Smooth muscle cell (in vitro differentiated cells): ENCODE measurements around the gene DEPDC7. TPM values are rescaled to one million over a fixed set of nuclear protein-coding genes. Genes with fewer than 3 reads are reported as not detected.

ENCODE experiments used
- DNase-seq: peaks from one replicate; lab custom pipeline; 2025; ENCODE audit not compliant: unreplicated experiment; lab: John Stamatoyannopoulos, UW
- H2AFZ ChIP-seq: fragments of 200-600 bp; sonication (generic); 2 replicates; pipeline ENCODE4 v1.6.0; 2016; ENCODE audit warnings: antibody characterized with exemption, low read depth, mild to moderate bottlenecking
- H3F3A ChIP-seq: fragments of 200-600 bp; sonication (generic); 2 replicates; pipeline ENCODE4 v1.6.0; 2017; ENCODE audit warnings: antibody characterized with exemption, low read depth
- H3K27ac ChIP-seq: fragments of 200-600 bp; sonication (generic); 2 replicates; pipeline ENCODE4 v1.5.1; 2016; ENCODE audit warnings: low read depth, mild to moderate bottlenecking
- H3K27me3 ChIP-seq: fragments of 200-600 bp; sonication (generic); 2 replicates; pipeline ENCODE4 v1.6.1; 2016; ENCODE audit warnings: low read depth, mild to moderate bottlenecking
- H3K36me3 ChIP-seq: fragments of 200-600 bp; sonication (generic); 2 replicates; pipeline ENCODE4 v1.5.1; 2016; ENCODE audit warnings: low read depth
- H3K4me1 ChIP-seq: fragments of 200-600 bp; sonication (generic); 2 replicates; pipeline ENCODE4 v1.5.1; 2016; ENCODE audit warnings: low read depth
- H3K4me2 ChIP-seq: fragments of 200-600 bp; sonication (generic); 2 replicates; pipeline ENCODE4 v1.6.0; 2016; ENCODE audit warnings: mild to moderate bottlenecking
- H3K4me3 ChIP-seq: fragments of 200-600 bp; sonication (generic); 2 replicates; pipeline ENCODE4 v1.5.1; 2016; ENCODE audit warnings: mild to moderate bottlenecking
- H3K79me2 ChIP-seq: fragments of 200-600 bp; sonication (generic); 2 replicates; pipeline ENCODE4 v1.6.0; 2016; ENCODE audit warnings: low read depth, mild to moderate bottlenecking
- H3K9ac ChIP-seq: fragments of 200-600 bp; sonication (generic); 2 replicates; pipeline ENCODE4 v1.6.0; 2016; ENCODE audit warnings: low read depth
- H3K9me3 ChIP-seq: fragments of 200-600 bp; sonication (generic); replicated peaks from 2 replicates; pipeline ENCODE4 v1.5.1; 2016; ENCODE audit warnings: low read depth
- H4K20me1 ChIP-seq: fragments of 200-600 bp; sonication (generic); 2 replicates; pipeline ENCODE4 v1.6.0; 2016; ENCODE audit warnings: low read depth
- WGBS: methylation state at CpG from one replicate; pipeline ENCODE4 v1.1.7; 2016; ENCODE audit warnings: low lambda C conversion rate; 5-methylcytosine and 5-hydroxymethylcytosine counted together
- polyA plus RNA-seq: library from polyadenylated mRNA; unstranded; fragments of >200 nt; fragmentation: Nextera tagmentation; extraction: Ambion mirVana; gene quantifications from 2 replicates; pipeline ENCODE4 v1.2.1, GENCODE V29; 2016
- total RNA-seq: library from RNA; depleted of rRNA; stranded (reverse); fragments of >200 nt; gene quantifications from 2 replicates; pipeline ENCODE4 v1.2.3, GENCODE V29; 2014
- TF ChIP-seq, protein P1 (sequence below): fragments of 200-600 bp; sonication (generic); IDR thresholded peaks from 2 replicates; pipeline ENCODE4 v1.5.1; 2017; ENCODE audit warnings: borderline replicate concordance, mild to moderate bottlenecking, antibody characterized with exemption; ENCODE audit not compliant: insufficient read depth, poor library complexity, severe bottlenecking

DEPDC7 gene
- total and polyA plus RNA-seq, 2 experiments from 2014 or later: 8.1 to 22.8 TPM

DNA sequence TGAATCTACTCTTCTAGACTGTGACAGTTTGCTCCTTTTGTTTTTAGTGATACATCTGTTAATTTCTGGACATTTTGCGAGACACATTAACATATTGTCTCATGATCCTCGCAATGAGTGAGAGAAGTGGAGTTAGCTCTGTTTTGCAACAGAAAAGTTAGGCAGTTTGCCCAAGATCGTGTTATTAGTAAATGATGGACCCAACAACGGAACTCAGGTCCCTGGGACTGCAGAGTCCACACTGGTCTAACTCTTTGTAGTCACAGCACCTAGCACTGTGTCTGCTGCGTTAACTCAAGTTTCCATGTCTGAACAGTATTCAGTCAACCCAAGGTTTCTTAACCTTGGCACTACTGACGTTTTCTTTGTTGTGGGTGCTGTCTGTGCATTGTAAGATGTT is 3.2 kb downstream of the DEPDC7 start:
- WGBS: 95% methylated on average over 6 of the region's 6 CpGs
- H4K20me1 ChIP-seq: peaks cover 6% of the 10 kb centered on the region

DNA sequence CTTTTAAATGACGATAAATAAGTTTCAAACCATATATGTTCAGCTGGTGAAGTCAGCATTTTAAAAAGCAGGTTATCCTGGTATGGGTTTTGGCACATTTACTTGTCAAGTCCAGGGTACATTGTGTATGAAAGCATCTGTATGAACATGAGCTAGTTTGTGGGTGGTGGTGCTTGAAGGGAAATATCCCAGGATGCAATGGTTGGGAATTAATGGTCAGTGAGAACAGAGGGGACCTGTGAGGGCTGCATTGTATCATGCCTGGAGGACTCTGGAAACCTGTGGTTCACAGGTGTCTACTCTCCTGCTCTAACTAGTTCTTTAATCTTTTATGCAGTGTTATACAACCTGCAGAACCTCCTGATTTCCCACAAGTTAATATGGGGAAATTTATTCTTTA is 5.8 kb downstream of the DEPDC7 start:
- peaks cover 6% of the 10 kb centered on the region for H4K20me1 ChIP-seq
- H3F3A ChIP-seq: peaks cover 11% of the 10 kb centered on the region
- H3K9ac ChIP-seq: no peak overlapping the region
- DNase-seq: no peak
- no peaks in the 10 kb centered on the region for H3K9me3 ChIP-seq
- H3K4me2 ChIP-seq: peak overlapping the region; percentile 65
- no peak overlapping the region for H3K4me3 ChIP-seq
- no peaks in the 10 kb centered on the region for H3K36me3 ChIP-seq
- no peaks in the 10 kb centered on the region for H3K27me3 ChIP-seq
- H2AFZ ChIP-seq: no peak overlapping the region
- H3K79me2 ChIP-seq: no peaks in the 10 kb centered on the region
- no peak overlapping the region for H3K27ac ChIP-seq
- H3K4me1 ChIP-seq: no peaks in the 10 kb centered on the region
- TF ChIP-seq, protein P1, sequence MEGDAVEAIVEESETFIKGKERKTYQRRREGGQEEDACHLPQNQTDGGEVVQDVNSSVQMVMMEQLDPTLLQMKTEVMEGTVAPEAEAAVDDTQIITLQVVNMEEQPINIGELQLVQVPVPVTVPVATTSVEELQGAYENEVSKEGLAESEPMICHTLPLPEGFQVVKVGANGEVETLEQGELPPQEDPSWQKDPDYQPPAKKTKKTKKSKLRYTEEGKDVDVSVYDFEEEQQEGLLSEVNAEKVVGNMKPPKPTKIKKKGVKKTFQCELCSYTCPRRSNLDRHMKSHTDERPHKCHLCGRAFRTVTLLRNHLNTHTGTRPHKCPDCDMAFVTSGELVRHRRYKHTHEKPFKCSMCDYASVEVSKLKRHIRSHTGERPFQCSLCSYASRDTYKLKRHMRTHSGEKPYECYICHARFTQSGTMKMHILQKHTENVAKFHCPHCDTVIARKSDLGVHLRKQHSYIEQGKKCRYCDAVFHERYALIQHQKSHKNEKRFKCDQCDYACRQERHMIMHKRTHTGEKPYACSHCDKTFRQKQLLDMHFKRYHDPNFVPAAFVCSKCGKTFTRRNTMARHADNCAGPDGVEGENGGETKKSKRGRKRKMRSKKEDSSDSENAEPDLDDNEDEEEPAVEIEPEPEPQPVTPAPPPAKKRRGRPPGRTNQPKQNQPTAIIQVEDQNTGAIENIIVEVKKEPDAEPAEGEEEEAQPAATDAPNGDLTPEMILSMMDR: no peak
- 97% methylated on average over 1 of the region's 1 CpG for WGBS

More for the DNA sequence above, 3.2 kb downstream of the DEPDC7 start:
- Histone ChIP-seq H3K9me3 (no peaks in the 10 kb centered on the region), H3K79me2 (no peaks in the 10 kb centered on the region), H3K4me2 (no peak overlapping the region), H3K27ac (no peak overlapping the region), H3K27me3 (no peaks in the 10 kb centered on the region), H3K4me3 (no peak overlapping the region), H3K4me1 (no peaks in the 10 kb centered on the region), H3K36me3 (no peaks in the 10 kb centered on the region), H3K9ac (no peak overlapping the region), H3F3A (peaks cover 11% of the 10 kb centered on the region), H2AFZ (no peak overlapping the region)
- TF ChIP-seq, protein P1: no peak
- DNase-seq: no peak

DNA sequence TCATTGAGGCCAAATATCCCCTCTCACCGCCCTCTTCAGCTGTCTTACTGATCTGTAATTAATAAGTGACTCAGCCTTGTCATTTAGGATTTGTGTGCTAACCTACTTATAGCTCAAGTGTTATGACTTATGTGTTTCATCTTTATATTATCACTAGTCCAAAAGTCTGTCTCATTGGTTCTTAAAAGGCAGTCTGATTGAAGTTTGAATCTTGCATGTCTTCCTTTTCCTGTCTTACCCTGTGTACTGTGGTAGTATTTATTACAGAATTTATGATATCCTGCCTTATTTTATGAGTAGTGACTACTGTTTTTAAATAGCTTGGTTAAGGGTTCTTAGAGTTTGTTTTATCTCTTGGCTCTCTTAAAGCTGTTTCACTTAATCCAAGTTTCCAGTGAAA is 6.3 kb downstream of the DEPDC7 start:
- DNase-seq: no peak
- Histone ChIP-seq H3K4me3 (no peak overlapping the region), H3K36me3 (no peaks in the 10 kb centered on the region), H3K9me3 (no peaks in the 10 kb centered on the region), H4K20me1 (peaks cover 6% of the 10 kb centered on the region), H3K9ac (no peak overlapping the region), H3K27ac (no peak overlapping the region), H3F3A (peaks cover 11% of the 10 kb centered on the region), H3K79me2 (no peaks in the 10 kb centered on the region), H3K4me2 (peak overlapping the region; percentile 65), H3K27me3 (no peaks in the 10 kb centered on the region), H3K4me1 (no peaks in the 10 kb centered on the region), H2AFZ (no peak overlapping the region)
- TF ChIP-seq, protein P1: no peak
- WGBS: 15% methylated on average over 1 of the region's 1 CpG

DNA sequence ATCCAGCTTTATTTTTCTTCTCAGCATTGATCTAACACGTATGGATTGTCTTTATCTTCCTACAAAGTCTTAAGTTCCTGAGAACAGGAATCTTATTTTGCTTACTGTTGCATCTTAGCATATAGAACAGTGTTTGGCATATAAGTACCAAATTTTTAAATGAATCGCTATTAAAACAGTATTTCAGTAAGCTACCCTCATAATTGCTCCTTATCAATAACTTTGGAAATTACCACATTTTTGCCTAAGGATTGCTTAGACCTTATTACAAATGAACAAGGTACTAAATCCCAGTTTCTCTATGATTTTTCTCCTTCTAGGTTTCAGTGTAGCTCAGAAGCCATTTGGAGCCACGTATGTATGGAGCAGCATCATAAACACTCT is 9.7 kb downstream of the DEPDC7 start:
- DNase-seq: no peak
- H3K4me1 ChIP-seq: peaks cover 9% of the 10 kb centered on the region
- no peaks in the 10 kb centered on the region for H3K9me3 ChIP-seq
- TF ChIP-seq, protein P1: no peak
- H3K27me3 ChIP-seq: no peaks in the 10 kb centered on the region
- 85% methylated on average over 3 of the region's 3 CpGs for WGBS
- H3K4me3 ChIP-seq: no peak overlapping the region
- no peak overlapping the region for H2AFZ ChIP-seq
- H3K27ac ChIP-seq: no peak overlapping the region
- no peaks in the 10 kb centered on the region for H4K20me1 ChIP-seq
- H3K4me2 ChIP-seq: no peak overlapping the region
- H3K9ac ChIP-seq: no peak overlapping the region
- peaks cover 11% of the 10 kb centered on the region for H3F3A ChIP-seq
- no peaks in the 10 kb centered on the region for H3K36me3 ChIP-seq
- H3K79me2 ChIP-seq: no peaks in the 10 kb centered on the region
